Jurkat, Clone E6-1 (cell line): Measurements from ENCODE around the gene NHSL2.
"Not testable (repeated sequence)": the region's sequence is repeated elsewhere in the genome, so short reads cannot be mapped to it uniquely, and the experiment has no call there.

Source experiments
- DNase-seq: peaks from one replicate; pipeline ENCODE4 v3.0.0-alpha.2; 2011; ENCODE audit warnings: low read depth, low spot score
- H3K4me3 ChIP-seq: 2 replicates; pipeline ENCODE4 v1.5.1; 2011; ENCODE audit warnings: mild to moderate bottlenecking, low read length, control low read depth, moderate library complexity

The NHSL2 gene

GRCh38 chrX:71964184-71964583, 53.5 kb downstream of the NHSL2 start:
- not testable (repeated sequence) for DNase-seq, H3K4me3 ChIP-seq

DNA sequence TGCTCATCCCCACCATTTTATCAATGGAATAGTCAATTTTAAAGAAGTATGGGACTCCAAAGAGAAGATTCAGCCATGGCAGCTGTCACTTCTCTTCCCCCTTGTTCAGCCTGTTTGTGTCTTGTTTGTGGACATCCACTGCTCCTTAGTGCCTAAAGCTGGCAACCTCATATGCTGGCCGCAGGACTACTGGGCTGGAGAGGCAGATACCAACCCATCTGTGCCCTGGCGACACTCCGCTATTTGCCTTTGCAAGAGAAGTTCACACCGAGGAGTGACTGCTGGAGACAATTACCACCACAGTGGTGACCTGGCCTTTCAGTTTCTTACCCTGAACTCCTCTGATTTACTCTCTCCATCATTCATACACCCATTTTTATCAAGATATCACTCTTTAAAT, 64.3 kb downstream of the NHSL2 start:
- no peak for DNase-seq
- no peak overlapping the region for H3K4me3 ChIP-seq

DNA sequence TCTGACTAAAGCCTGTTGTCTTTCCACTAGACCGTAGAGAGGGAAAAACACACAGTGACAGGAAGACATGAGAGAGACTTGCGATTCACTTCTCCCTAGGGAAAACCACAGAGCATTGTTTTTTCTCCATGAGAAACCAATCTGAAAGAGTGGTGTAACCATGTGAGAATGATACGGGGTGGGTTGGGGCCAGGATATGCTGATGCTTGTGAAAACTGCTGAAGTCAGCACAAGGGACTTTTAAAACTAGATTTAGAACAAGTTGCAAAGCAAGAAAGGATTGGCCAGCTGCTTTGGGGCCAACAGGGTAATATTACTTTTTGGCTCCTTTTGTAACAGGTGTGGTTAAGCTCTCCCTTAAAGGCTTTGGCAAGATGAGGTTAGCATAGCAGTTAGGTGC, 66.1 kb downstream of the NHSL2 start:
- H3K4me3 ChIP-seq = no peak overlapping the region
- DNase-seq = no peak

- no peak overlapping the region for H3K4me3 ChIP-seq
- DNase-seq = no peak
Observed at GRCh38 chrX:71978164-71978563, 67.5 kb downstream of the NHSL2 start.

- DNase-seq = no peak
- H3K4me3 ChIP-seq = no peak overlapping the region
Observed at GRCh38 chrX:71989768-71990426, 79.3 kb downstream of the NHSL2 start.

DNA sequence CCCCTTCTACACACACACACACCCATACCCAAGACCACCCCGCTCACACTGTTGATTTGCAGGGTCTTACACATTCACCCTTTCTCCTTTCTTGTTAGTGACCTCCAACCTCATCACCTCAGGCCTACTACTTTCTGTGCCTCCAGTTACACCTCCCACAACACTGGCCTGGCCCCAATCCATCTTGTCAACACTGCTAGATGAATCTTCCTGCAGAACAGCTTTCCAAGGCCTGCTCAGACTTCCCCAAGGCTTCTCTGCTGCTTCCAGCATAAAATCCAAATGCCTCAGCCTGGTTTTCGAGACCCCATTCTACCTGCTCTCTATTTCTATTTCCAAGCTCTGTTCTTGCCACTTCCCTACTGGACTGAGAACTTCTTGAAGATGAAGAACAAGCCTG, 79.9 kb downstream of the NHSL2 start:
- no peak overlapping the region for H3K4me3 ChIP-seq
- DNase-seq = no peak

- DNase-seq = no peak
- H3K4me3 ChIP-seq = no peak overlapping the region
Observed at GRCh38 chrX:71991164-71991563, 80.5 kb downstream of the NHSL2 start.

DNA sequence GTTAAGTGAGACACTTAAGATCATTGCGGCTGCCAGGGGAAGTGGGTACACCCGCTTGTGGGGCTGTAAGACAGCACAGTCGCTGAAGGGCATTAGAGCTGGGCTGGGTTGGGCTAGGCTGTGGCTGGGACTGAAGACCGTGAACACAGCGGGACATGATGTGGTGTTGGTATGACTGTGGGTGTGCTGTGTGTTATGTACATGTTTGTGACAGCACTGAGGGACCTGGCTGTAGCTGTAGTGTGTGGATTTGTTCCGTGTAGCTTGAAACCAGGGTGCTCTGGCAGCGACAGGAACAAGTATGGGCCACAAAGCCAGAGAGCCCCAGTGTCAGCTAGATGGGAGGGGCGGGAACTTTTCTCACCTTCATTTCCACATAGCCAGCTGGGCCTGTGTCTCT, 82.1 kb downstream of the NHSL2 start:
- H3K4me3 ChIP-seq = no peak overlapping the region
- peak; percentile 75 for DNase-seq

GRCh38 chrX:71993371-71993770, 82.7 kb downstream of the NHSL2 start:
- no peak overlapping the region for H3K4me3 ChIP-seq
- no peak for DNase-seq

GRCh38 chrX:71994601-71995000, 84.0 kb downstream of the NHSL2 start:
- no peak for DNase-seq
- no peak overlapping the region for H3K4me3 ChIP-seq

- H3K4me3 ChIP-seq = no peak overlapping the region
- DNase-seq = no peak
Observed at GRCh38 chrX:71995122-71995521, 84.5 kb downstream of the NHSL2 start.

DNA sequence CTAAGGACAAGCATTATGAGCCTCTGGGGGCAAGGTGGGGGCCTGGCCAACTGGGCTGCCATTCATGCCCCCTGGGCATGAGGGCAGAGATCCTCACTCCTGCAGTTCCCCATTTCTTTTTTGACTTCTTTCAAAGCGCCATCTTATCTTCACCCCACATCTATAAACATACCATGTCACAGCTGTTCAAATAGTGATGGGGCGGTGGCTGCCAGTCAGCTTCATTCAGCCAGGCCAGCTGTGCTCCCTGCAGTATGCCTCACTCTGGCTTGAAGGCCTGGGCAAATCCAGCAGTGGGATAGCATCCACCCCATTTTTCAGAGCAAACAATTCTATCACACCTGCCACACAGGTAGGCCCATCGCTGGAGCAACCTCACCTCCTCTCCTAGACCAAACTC, 85.5 kb downstream of the NHSL2 start:
- no peak overlapping the region for H3K4me3 ChIP-seq
- no peak for DNase-seq

DNA sequence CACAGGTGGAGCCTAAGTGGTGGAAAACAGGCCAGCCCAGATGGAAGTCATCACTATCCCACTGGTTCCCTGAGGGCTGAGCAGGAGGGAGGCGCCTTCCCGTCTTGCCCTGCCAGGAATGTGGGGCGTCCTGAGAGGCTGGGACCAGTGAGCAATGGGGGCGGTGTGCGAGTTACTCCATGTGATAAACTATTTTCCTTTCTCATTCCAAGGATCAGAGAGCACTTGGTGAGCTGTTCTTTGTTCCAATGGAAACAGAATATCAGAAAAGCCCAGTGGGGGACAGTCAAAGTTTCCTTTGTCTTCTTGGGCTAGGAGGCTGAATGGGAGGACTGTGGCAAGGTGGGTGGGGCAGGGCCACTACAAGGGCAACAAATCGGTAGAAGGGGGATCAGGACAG, 86.2 kb downstream of the NHSL2 start:
- no peak for DNase-seq
- H3K4me3 ChIP-seq = no peak overlapping the region

DNA sequence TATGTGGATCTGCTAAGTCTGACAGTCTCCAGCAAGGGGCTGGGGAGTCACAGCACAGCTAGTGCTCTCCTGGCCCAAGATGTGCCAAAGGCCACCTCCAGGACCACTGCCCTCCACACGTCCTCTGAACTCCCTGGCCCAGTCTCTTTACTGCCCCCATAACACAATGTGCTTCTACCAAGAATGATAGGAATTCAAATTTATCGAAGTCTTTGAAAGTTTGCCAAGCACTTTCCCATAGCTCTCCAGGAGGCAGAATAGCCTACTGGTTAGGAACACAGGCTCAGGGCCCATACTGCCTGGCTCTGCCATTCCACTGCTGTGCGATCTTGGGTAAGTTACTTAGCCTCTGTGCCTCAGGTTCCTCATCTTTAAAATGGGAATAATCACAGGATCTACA, 86.7 kb downstream of the NHSL2 start:
- DNase-seq = no peak

GRCh38 chrX:71998836-71999509, 88.3 kb downstream of the NHSL2 start:
- H3K4me3 ChIP-seq = no peak overlapping the region
- no peak for DNase-seq

More for the DNA sequence above, 86.7 kb downstream of the NHSL2 start:
- no peak overlapping the region for H3K4me3 ChIP-seq

DNA sequence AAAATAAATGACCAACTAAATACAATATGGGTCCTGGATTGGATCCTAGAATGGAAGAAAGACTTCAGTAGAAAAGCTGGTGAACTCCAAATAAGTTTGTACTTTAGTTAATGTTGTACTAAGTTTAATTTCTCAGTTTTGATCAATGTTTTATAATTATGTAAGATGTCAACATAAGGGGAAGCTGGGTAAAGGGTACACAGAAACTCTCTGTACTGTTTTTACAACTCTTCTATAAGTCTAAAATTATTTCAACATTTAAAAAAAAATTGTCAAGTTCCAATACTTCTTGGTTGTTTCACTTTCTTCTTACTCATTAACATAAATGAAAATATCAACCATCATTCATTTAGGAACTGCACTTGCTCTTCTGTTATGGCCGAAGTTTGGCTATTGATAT, 88.9 kb downstream of the NHSL2 start:
- no peak overlapping the region for H3K4me3 ChIP-seq
- DNase-seq = no peak

DNA sequence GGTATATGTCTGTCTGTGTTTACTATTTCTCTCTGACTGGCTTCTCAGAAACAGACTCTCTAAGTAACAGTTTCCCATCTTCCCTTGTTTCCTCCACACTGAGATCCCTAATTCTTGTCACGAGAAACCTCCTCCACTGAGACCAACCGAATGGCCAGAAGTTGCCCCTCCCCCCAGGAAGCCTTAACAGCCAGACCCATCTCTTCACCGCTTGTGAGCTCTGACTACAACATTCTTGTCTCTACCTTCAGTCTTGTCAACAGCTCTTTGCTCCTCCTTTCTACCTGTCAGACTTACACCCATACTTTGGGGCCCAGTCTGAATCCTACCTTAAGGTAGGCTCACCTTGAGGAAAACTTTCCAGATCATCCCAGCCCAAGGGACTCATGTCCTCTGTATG, 90.8 kb downstream of the NHSL2 start:
- DNase-seq = no peak

DNA sequence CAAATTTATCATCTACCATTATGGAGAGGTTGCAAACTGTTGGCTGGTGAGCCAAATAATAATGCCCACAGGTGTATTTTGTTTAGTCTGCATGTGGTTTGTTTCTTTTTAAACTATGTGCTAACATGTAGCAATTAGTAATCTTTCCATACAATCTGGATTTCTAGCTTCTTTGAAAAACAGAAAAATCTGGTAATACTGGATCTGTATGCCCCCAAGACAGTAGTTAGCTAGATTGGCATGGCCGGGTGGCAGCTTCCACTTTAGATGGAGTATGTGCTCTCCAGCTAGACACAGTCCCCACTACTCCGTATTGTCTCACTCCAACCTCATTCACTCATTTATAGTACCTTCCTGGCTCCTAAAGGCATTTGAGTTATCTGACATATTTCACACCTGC, 91.3 kb downstream of the NHSL2 start:
- DNase-seq = no peak

More for the DNA sequence above, 90.8 kb downstream of the NHSL2 start:
- no peak overlapping the region for H3K4me3 ChIP-seq

GRCh38 chrX:72002875-72003274, 92.2 kb downstream of the NHSL2 start:
- DNase-seq = no peak
- no peak overlapping the region for H3K4me3 ChIP-seq

More for the DNA sequence above, 91.3 kb downstream of the NHSL2 start:
- H3K4me3 ChIP-seq = no peak overlapping the region

DNA sequence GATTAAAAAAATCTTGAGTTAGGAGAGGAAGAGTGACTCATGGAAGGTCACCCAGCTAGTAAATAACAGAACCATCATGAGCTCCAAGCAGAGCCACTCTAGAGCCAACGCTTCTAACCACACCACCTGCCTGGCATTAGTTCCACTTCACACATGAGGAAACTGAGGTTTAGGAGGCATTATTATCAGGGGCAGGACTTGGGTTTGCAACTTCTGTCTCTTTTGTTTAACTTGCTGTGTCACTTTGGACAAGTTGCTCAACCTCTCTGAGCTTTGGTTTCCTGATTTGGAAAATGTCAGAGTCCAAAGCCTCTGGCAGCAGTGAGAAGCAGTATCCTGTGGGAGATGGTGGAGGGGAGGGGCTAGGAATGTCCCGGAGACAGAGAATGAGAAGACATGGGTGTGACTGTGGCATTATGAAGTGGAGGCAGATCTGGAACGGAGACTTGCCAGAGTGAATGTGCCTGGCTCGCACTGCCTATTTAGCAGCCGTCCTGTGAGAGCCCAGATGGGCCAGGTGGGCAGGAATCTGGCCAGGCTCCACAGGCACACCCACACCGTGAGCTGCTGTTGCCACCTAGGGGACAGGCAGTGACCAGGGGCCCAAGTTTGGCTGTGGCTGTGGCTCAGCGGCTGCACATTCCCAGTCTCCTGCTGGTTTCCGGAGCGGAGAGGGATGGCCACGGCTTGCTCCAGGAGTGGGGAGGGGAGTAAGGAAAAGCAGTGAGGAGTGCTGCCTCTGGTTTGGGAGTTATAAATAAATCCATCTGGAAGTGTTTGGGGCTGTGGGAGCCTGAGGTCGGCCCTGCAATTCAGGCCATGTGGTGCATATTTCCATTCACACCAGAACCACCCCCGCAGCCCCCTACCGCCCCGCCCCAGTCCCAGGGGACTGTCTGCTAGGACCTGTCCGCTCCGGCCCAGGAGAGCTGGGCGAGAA, 93.4 kb downstream of the NHSL2 start:
- DNase-seq = no peak
- no peak overlapping the region for H3K4me3 ChIP-seq
